Tongue (tissue), 2 donors: ENCODE results near the gene FOXP2. TPM values are rescaled to one million over a fixed set of nuclear protein-coding genes. Genes with fewer than 3 reads are reported as not detected.
"Not testable (repeated sequence)": the region's sequence is repeated elsewhere in the genome, so short reads cannot be mapped to it uniquely, and the experiment has no call there.

Experiments used
- DNase-seq: peaks from one replicate; pipeline ENCODE4 v3.0.0-alpha.2; 2015
- total RNA-seq: library from RNA; depleted of rRNA; stranded (reverse); fragments of >200 nt; gene quantifications from one replicate; pipeline ENCODE4 v1.2.3, GENCODE V29; 2014

The FOXP2 gene
- total RNA-seq, 1 donor from 2014 or later, result 25.8 TPM

- no peak for DNase-seq
Measured at GRCh38 chr7:114590298-114590697, 175.7 kb downstream of the FOXP2 start.

- DNase-seq, result no peak
Measured at GRCh38 chr7:114598946-114599345, 184.3 kb downstream of the FOXP2 start.

- DNase-seq, result no peak
Measured at GRCh38 chr7:114606100-114606499, 191.5 kb downstream of the FOXP2 start.

DNA sequence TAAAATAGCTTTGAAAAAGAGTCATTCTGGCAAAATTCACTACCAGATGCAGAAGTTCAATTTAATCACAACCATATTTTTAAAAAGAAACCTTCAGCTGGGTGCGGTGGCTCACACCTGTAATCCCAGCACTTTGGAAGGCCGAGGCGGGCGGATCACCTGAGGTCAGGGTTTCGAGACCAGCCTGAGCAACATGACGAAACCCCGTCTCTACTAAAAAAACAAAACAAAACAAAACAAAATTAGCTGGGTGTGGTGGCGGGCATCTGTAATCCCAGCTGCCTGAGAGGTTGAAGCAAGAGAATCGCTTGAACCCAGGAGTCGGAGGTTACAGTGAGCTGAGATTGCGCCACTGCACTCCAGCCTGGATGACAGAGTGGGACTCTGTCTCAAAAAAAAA, 194.2 kb downstream of the FOXP2 start:
- DNase-seq, result not testable (repeated sequence)

DNA sequence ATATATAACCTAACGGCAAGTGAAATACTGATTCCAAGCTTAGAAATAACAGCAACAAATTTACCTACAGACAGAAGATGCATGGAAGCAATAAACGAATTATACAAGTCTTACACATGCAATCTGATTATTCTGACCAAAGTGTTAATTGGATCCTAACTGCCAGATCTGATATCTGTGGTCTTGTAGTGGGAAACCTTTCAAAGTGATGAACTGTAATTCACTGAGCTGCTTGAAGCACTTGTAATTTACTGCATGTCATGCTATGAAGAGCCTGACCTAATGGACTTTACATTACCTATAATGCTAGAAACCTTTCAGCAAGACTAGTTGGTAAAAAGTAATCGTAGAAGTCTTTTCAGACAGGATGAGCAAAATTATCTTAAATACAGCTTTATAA, 205.6 kb downstream of the FOXP2 start:
- no peak for DNase-seq

GRCh38 chr7:114622221-114622620, 207.6 kb downstream of the FOXP2 start:
- DNase-seq, result no peak

DNA sequence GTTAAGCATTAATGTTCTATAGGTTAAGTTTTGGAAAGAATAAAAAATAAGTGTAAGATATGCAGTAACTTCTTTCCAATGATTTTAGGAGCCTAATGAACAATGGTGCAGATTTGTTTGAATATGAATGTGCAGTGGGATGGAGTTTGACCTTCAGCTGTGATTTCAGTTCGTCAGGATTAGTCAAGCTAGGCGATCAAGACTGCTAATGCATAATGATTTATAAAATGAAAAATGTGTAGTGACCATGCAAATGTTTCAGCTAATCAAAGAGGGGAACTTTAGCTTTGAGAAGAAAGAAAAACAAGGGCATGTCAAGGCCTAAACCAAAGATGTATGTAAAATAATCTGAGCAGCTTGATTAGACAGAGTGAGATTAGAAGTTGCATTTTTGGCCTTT, 208.5 kb downstream of the FOXP2 start:
- DNase-seq, result peak; percentile 25

DNA sequence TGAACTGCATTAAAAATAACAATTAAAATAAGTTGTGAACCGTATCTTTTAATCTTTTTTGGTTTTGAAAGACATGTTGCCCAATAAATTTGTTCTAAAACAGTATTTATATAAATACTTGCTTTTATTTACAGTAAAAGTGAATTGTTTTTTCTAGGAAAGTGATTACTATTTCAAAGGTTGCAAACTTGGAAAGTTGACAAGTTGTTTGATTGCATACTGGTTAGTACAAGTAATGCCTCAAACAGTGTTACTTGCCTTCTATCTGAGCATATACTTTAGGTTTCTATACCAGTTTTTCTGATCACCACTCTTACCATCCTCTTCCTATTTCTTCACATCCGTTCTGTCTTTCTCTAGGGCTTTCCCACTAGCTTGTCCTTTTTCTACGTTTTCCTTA, 212.6 kb downstream of the FOXP2 start:
- DNase-seq, result no peak

DNA sequence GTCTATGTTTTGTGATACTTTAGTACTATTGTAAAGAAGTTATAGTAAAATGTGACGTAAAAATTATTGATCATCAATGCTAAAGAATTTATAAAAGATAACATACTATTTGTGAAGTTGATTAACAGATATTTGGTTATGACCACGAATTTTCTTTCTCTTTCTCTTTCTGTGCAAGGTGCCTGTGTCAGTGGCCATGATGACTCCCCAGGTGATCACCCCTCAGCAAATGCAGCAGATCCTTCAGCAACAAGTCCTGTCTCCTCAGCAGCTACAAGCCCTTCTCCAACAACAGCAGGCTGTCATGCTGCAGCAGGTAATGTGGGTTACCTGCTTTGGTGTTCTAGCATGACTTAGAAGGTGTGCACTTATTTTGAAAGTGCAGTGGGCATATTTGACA, 213.7 kb downstream of the FOXP2 start:
- DNase-seq, result no peak

- DNase-seq, result no peak
Measured at GRCh38 chr7:114629762-114630161, 215.1 kb downstream of the FOXP2 start.

GRCh38 chr7:114630201-114630990, 215.8 kb downstream of the FOXP2 start:
- no peak for DNase-seq

DNA sequence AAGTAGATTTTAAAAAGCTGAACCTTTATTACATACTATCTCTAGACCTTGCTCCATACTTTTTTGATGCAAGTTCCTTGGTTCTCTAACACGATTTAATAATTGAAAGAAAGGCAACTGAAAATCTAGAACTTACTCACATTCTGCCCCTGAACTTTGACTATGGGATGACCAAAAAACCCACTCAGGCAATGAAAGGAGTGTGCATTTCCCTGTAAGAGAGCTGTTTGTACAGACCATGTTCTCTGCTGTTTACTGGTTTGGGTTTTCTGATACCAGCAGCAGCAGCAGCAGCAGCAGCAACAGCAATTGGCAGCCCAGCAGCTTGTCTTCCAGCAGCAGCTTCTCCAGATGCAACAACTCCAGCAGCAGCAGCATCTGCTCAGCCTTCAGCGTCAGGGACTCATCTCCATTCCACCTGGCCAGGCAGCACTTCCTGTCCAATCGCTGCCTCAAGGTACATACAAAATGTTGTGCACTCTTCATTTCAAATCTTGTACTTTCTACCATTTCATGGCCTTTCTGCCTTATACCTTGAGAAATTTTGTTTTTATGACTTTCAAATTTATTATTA, 216.7 kb downstream of the FOXP2 start:
- DNase-seq, result no peak

- no peak for DNase-seq
Measured at GRCh38 chr7:114639451-114639850, 224.8 kb downstream of the FOXP2 start.

GRCh38 chr7:114644455-114644854, 229.8 kb downstream of the FOXP2 start:
- no peak for DNase-seq

DNA sequence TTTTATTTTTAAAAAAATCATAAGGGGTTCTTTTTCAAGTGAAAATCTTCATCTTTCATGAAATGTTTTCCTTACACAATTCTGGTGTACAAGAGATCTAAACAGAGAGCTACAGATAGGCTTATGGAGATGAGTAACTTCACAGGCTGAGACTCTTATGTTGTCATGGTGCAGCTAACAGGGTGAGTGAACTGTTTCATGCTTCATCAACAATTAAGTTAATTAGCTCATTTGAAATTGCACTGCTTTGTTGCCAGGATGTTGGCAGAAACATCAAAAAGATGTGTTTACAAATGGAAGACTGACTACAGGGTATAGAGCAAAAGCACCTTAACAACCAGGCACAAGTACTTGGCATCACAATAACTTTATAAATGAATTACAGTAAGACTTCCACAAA, 230.8 kb downstream of the FOXP2 start:
- DNase-seq, result no peak

DNA sequence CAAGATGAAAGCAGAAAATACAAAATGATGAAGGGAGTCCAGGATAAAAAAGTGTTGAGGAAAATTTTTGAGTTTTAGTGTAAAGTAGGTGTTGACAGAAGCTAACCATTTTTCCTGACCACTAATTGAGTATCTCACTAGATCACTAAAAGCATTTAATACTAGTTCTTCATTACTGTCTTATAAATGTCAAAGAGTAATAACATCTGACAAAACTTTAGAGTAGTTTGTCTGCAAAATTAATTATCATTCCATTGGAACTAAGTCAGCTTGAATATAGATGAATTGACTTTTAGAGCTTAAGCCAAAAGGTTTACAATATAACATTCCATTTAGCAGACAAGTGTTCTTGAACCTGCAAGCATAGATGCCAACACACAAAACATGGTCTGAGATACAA, 232.9 kb downstream of the FOXP2 start:
- no peak for DNase-seq

- no peak for DNase-seq
Measured at GRCh38 chr7:114648117-114648516, 233.5 kb downstream of the FOXP2 start.

GRCh38 chr7:114648680-114649079, 234.1 kb downstream of the FOXP2 start:
- no peak for DNase-seq

GRCh38 chr7:114649689-114650088, 235.1 kb downstream of the FOXP2 start:
- no peak for DNase-seq

GRCh38 chr7:114650491-114650890, 235.9 kb downstream of the FOXP2 start:
- DNase-seq, result no peak

DNA sequence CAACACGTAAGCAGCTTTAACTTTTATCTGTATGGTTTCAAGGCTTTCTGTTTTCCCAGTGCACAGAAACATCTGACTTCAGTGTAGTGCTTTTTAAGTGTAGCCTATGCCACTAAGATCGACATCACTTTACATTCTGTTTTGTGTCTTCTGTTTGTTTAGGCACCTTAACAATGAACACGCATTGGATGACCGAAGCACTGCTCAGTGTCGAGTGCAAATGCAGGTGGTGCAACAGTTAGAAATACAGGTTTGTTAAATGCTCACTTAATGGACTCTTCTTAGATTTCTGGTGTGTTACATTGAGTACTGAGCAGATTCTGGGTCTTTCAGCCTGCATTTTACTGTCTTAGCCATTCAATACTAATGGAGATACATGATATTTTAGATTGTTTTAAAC, 237.4 kb downstream of the FOXP2 start:
- DNase-seq, result no peak

DNA sequence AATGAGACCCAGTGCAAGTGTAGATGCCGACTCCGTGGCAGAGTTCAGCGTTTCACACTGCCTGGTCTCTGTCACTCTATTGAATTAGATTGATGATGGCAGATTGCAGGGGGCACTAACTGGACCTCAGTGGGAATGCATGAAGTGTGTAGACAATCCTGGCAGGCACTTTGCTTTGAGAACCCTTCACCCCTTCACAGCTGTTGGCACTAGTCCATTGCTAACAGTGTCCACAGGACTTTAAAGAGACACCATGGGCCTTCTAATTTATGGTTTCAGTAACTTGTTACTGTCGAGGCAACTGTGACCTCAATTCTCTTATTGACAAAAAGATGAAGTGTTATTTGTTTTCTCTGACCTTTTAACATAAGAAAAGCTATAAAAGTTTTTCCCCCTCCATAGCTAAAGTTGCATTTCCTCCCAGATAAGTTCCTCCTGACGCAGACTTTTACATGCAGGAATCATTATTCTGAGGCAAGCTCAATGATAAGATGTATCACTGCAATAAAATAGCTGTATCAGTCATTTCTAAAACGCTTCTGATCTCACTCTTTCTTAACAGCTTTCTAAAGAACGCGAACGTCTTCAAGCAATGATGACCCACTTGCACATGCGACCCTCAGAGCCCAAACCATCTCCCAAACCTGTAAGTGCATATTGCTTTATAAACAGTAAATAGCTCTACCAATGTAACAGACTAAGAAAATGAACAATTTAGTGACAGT, 238.9 kb downstream of the FOXP2 start:
- peak; percentile 62 for DNase-seq

DNA sequence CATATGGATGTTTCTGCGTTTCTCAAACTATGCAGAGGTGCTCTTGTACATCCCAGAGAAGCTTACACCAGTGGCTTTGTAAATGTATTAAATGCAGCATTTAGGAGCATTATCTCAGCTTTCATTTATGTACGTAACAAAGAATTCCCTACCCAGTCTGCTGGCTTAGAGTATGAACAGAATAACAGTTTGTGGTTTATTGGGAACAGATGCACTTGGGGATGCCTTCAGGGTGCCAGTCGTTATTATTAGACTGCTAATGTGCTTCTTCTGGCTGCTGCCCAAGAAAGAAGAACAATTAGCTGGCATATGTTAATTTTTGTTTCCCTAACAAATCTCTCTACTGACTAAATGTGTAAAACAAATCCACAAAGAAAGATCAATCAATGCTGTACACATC, 241.9 kb downstream of the FOXP2 start:
- peak; percentile 21 for DNase-seq

- no peak for DNase-seq
Measured at GRCh38 chr7:114657279-114657678, 242.7 kb downstream of the FOXP2 start.
